Chondrocyte (in vitro differentiated cells): ENCODE results near the gene ZDHHC14. TPM values are rescaled to one million over a fixed set of nuclear protein-coding genes. Genes with fewer than 3 reads are reported as not detected.

Experiments
- DNase-seq: peaks from one replicate; pipeline ENCODE4 v3.0.0; 2021; ENCODE audit warnings: mixed read lengths, low spot score
- H3K27ac Mint-ChIP-seq: one replicate; pipeline ENCODE4 v1.8.0; 2021; ENCODE audit warnings: mild to moderate bottlenecking, moderate library complexity, mixed read lengths; ENCODE audit not compliant: unreplicated experiment
- H3K27me3 Mint-ChIP-seq: 2 replicates; pipeline ENCODE4 v1.8.0; 2021; ENCODE audit warnings: low read depth, mixed read lengths
- H3K36me3 Mint-ChIP-seq: 2 replicates; pipeline ENCODE4 v1.8.0; 2021; ENCODE audit warnings: low read depth, mixed read lengths
- H3K4me1 Mint-ChIP-seq: 2 replicates; pipeline ENCODE4 v1.8.0; 2021; ENCODE audit warnings: low read depth, mild to moderate bottlenecking, mixed read lengths
- H3K4me3 Mint-ChIP-seq: one replicate; pipeline ENCODE4 v1.8.0; 2021; ENCODE audit warnings: mild to moderate bottlenecking, moderate library complexity, mixed read lengths; ENCODE audit not compliant: unreplicated experiment
- H3K9me3 Mint-ChIP-seq: 2 replicates; pipeline ENCODE4 v1.8.0; 2021; ENCODE audit warnings: low read depth, mixed read lengths
- CTCF ChIP-seq: fragments of 200-600 bp; sonication (generic); IDR thresholded peaks from 2 replicates; pipeline ENCODE4 v1.5.0; 2021; ENCODE audit warnings: antibody characterized with exemption, mild to moderate bottlenecking, moderate library complexity
- total RNA-seq: library from RNA; stranded (reverse); gene quantifications from 3 replicates; pipeline ENCODE4 v1.2.1, GENCODE V29; 2021

The ZDHHC14 gene
- total RNA-seq, 1 donor from 2014 or later = 8.4 TPM

- no peak for TF ChIP-seq CTCF
- no peak for DNase-seq
- Mint-ChIP-seq H3K27ac (no peak overlapping the region), H3K4me3 (no peak overlapping the region), H3K36me3 (peaks cover 5% of the 10 kb centered on the region), H3K9me3 (no peaks in the 10 kb centered on the region), H3K27me3 (no peaks in the 10 kb centered on the region), H3K4me1 (no peaks in the 10 kb centered on the region)
Observed at GRCh38 chr6:157429248-157429647, 48.3 kb downstream of the ZDHHC14 start.

- Mint-ChIP-seq H3K4me1 (no peaks in the 10 kb centered on the region), H3K9me3 (no peaks in the 10 kb centered on the region), H3K36me3 (peaks cover 5% of the 10 kb centered on the region), H3K27ac (no peak overlapping the region), H3K4me3 (no peak overlapping the region), H3K27me3 (no peaks in the 10 kb centered on the region)
- DNase-seq = no peak
- TF ChIP-seq CTCF = no peak
Observed at GRCh38 chr6:157430834-157431233, 49.8 kb downstream of the ZDHHC14 start.

GRCh38 chr6:157432231-157432891, 51.4 kb downstream of the ZDHHC14 start:
- DNase-seq = no peak
- peaks cover 5% of the 10 kb centered on the region for H3K36me3 Mint-ChIP-seq
- H3K27ac Mint-ChIP-seq = no peak overlapping the region
- no peak for TF ChIP-seq CTCF
- no peak overlapping the region for H3K4me3 Mint-ChIP-seq
- H3K27me3 Mint-ChIP-seq = no peaks in the 10 kb centered on the region
- no peaks in the 10 kb centered on the region for H3K4me1 Mint-ChIP-seq
- no peaks in the 10 kb centered on the region for H3K9me3 Mint-ChIP-seq

- TF ChIP-seq CTCF = no peak
- no peak overlapping the region for H3K27ac Mint-ChIP-seq
- no peaks in the 10 kb centered on the region for H3K27me3 Mint-ChIP-seq
- no peaks in the 10 kb centered on the region for H3K4me1 Mint-ChIP-seq
- H3K36me3 Mint-ChIP-seq = peaks cover 5% of the 10 kb centered on the region
- no peak for DNase-seq
- H3K4me3 Mint-ChIP-seq = no peak overlapping the region
- no peaks in the 10 kb centered on the region for H3K9me3 Mint-ChIP-seq
Observed at GRCh38 chr6:157432892-157433265, 51.9 kb downstream of the ZDHHC14 start.

- no peak overlapping the region for H3K27ac Mint-ChIP-seq
- no peak for DNase-seq
- H3K27me3 Mint-ChIP-seq = no peaks in the 10 kb centered on the region
- no peaks in the 10 kb centered on the region for H3K9me3 Mint-ChIP-seq
- peaks cover 5% of the 10 kb centered on the region for H3K36me3 Mint-ChIP-seq
- H3K4me1 Mint-ChIP-seq = peaks cover 5% of the 10 kb centered on the region
- no peak overlapping the region for H3K4me3 Mint-ChIP-seq
- no peak for TF ChIP-seq CTCF
Observed at GRCh38 chr6:157433678-157434081, 52.7 kb downstream of the ZDHHC14 start.
